Muscle of back (tissue), 11 donors: ENCODE data around the gene OTX1. TPM values are rescaled to one million over a fixed set of nuclear protein-coding genes. Genes with fewer than 3 reads are reported as not detected.

Source experiments
- DNase-seq, 3 donors: peaks; one replicate each; pipeline versions ENCODE4 v3.0.0 to v3.0.0-alpha.2; 2013
- polyA plus RNA-seq, 10 donors: library from polyadenylated mRNA; unstranded; fragments of 120-200 nt; gene quantifications; one replicate each; pipeline ENCODE4 v1.2.1, GENCODE V29; 2013; ENCODE audit not compliant: insufficient read length in 10 of 10

Gene OTX1
- polyA plus RNA-seq, 10 donors: 0.95 to 1.3 TPM; not detected in 8

DNA sequence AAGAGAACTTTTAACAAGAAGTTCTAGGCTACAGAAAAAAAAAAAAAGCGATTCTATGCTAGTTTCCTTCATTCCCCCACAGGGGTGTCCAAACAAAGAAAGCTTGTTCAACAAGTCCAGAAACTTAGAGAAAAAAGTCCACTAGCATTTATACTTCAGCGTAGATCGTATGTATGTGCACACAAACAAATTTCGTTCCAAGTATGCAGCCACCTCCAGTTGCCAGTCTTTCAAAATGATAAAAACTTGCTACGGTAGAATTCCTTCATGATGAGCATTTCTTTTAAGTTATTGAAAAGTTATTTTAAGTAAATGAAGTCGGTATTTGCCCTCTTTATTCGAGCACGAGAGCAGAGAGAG lies 3.7 kb upstream of the OTX1 start:
- no peak for DNase-seq

DNA sequence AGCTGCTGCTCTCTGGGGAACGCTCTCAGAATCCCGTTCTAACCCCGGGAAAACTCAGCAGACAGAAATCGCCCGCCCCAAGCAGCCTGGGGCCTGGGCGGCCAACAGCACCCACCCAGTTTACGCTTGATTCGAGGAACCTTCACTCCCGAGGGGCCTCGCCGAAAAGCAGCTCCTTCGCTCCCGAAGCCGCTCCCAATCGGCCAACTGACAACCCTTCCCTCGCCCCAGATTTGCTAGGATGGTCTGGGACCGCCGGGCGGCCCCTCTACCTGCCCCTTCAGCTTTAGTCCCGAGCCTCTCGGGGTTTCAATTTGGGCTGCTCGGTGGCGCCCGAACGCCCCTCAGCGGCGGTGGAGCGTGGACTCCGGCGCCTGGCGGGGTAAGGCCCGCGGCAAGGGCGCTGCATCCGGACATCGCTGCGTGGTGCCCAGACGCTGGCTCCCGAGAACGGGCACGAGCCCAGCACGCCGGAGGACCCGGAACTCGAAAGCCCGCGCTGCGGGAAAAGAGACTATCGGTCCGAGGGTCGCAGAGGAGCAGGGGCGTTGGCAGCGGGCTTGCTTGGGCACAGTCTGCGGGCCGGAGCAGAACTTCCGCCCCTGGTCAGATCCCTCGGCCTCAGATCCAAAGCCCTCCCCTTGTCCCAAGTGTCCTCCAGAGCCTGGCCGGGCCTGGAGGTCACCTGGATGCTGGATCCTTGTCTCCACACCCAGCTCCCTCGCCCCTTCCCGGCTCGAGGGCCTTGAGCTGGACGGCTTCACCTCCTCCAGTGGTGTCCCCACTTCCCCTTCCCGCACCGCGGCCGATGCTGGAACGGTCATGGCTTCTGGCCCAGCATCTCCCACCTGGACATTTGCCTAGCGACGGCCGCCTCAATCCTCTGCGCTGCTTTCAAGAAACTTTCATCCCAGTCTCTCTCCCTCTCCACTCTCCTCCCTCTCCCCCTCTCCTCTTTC lies 3.0 kb upstream of the OTX1 start:
- DNase-seq: peak in 1 of 3 donors; percentile 66

DNA sequence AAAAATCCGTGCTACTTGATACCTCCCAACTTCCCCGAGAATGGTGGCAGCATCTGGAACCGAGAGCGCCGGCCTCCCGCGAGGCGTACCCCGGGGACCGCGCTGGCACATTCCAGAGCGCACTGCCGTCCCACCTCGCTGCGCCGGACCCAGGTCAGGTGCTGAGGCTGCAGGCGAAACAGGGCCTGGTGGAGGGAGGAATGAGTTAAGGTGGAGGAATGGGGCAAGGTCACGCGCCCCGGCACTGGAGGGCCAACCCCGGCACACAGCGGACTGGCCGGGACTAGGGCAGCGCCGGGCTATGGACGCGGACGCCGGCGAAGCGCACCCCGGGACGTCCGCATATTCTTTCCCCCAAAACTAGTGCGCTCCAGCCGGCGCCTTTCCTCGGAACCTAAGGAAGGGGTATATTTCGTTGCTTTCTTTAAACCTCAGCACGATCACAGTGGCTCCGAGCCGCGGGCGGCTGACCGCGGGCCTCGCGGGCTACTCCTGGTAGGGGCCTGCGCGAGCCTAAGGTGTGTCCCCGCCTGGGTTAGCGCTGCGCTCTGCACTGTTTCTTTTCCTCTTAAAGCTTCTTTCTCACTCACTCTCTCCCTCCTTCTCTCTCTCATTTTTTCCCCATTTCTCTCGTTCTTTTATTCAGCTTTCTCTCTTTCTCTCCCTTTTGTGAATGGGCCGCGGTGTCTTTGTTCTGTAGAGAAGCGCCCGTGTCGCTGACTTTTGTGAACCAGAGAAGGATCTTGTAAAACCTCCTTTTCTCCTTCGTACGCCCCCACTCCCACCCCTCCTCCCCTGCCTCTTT lies 2.1 kb upstream of the OTX1 start:
- DNase-seq: peak in 1 of 3 donors; percentile 87

DNA sequence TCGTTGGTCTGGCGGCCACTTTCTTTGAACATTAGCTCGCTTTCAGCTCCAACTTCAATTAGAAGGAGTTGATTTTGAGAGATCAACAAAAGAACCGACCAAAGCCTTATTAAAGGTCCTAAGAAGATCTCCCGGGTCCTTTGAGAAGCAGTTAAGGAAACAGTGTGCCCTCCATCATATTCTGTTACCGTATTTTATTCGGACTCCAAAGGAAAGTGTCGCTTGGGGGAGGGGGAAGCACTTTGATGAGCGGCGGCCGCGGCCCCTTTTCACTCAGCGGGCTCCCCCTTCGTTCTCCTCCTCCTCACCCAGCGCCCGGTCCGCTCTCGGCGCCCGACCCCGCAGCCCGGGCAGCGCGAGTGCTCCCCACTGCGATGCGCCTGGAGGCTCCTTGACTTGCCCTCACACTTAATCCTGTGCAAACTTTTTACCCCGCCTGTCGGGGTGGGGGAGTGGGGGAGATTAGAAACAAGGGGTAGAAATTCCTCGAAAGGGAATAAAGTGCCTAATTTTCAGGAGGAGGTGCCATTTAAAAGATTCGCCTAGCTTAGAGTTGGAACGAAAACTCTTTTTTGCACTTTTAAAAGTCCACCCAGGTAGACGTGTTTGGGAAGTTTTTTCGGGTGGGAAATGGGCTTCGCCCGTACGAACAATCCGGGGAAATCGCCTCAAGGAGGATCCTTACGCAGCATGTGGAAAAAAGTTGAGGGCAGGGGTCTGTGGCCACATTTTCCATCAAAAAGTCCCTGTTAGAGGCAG lies 1.2 kb upstream of the OTX1 start:
- DNase-seq: peak in 1 of 3 donors; percentile 74

DNA sequence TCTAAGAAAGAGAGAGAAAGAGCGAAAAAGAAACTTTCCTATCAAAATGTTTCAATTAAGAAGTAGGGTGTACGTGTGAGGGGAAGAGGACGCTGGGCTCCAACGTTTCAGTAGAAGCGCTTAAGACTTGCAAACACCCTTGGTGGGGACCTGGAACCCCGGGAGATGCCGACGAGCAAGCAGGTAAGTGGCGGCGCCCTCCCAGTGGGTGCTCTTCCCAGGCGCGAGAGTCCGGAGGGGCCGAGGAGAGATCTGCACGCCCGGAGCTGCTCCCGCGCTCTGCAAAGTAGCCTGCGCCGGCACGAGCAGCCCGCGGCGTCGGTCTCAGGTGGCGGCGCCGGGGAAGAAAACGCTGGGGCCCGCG lies 678 bp upstream of the OTX1 start:
- DNase-seq: no peak

DNA sequence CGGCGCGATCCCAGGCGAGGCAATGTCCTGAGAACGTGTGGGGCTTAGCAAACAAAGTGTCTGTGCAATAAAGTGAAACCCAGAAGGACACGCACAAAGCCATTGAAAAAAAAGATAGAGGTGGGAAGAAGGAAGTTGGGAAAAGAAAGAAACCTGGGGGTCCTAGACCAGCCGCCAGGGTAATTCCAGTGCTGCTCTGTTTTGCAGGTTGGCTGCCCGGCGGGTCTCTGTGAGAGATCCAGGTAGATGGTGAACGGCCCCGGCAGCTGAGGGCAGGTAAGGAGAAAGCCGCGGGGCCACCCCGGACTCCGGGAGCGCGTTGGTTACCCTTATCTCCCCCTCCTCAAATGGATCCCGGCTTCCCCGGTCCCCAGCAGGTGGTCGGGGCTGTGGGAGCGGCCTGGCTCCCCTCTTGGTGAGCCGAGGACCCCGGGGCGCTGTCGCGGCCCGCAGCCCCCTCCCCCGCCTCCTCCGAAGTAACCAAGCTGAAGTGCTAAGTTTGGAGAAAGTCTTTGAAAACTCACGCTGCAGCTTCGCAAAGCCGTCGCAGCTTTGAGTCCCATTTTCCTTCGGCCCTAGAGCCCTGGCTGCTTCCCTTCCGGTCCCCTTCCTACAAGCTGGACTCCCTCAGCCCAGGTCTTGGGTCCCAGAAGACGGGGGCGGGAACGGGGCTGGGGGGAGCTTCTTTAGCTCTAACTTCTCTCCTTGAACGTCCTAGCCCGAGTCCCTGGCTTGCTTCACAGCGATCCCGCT lies 588 bp downstream of the OTX1 start:
- peak in 1 of 3 donors; percentile 36 for DNase-seq

DNA sequence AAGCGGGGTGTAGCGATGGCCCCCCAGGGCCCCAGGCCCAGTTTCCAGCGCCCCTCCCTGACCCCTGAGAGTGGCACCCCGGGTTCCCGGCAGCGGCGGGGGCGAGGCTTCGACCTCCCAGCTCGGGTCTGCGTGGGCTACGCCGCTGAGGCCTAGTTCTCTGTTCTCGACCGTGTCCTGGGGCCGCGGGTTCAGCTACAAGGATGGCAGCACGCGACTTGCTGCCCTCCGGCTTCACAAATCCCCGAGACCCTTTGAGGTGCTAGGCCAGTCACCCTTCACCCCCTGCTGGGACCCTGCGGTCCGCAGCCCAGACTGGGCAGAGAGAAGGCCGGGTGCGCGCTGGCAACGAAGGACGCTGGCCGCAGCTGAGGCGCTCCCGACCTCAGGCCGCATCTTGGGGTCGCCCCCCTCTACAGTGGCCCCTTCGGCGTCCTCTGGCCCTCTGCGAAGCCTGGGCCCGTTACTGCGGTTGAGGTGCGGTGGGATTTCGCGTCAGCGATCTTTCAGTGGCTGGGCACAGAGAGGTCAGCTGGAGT lies 1.2 kb downstream of the OTX1 start:
- no peak for DNase-seq

DNA sequence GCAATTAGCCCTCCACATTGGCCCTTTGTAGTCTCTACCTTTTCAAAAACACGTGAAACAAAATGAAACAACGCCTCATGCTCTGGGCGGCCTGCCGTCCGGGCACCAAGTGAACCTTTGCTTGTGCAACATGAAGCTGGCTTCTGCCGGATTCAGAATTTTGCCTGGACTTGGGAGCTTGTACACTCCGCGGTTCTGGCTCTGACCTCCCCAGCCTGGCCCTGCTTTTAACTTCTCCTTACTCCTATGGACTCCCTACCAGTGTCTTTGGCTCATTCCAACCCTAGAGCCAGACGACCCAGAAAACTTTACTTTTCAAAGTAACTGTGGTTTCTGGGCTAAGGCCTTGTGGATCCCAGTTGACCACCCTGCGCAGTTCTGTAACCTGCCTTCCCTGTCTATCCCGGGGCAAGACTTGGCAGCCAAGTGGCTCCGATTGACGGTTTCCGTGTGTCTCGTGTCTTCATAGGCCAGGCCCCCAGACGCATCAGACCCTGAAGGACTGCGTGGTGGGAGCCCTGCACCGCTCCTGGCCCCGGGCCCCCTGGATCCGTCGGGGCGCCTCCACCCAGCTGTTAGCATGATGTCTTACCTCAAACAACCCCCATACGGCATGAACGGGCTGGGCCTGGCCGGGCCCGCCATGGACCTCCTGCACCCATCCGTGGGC lies 1.9 kb downstream of the OTX1 start:
- no peak for DNase-seq

DNA sequence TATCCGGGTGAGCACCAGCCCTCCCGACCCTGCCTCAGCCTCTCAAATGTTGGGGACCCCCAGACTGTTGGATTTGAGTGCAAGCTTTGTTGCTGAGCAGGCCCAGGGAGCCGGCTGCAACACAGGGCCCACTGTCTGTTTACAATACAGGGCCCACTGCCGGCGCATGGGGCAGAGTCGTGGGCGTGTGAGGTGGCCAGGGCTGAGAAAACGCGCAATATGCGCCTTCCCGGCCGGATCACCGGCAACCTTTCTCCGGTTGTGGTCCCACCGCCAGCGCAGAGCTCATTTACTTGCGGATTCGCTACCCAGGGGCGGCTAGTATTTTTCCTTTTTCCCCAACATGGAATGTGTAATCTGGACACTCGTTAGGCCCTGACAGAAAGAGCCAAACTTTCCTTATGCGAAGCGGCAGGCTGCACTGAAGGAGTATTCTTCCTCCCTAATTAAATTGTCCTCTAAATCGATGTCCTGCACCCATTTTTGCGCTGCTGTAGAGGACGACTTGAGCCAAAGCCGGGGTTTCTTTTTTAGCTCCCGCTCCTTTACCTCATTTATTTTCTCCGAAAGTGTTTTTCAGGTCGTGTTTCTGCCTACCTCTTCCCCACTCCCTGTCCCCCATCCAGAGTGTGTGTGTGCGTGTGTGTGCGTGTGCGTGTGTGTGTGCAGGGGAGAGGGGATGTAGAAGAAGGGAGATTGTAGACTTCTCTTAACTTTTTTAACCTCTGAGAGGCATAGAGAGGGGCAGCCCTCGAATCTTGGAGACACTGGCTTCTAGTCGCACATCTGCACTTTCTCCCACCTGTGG lies 2.7 kb downstream of the OTX1 start:
- peak in 1 of 3 donors; percentile 30 for DNase-seq

DNA sequence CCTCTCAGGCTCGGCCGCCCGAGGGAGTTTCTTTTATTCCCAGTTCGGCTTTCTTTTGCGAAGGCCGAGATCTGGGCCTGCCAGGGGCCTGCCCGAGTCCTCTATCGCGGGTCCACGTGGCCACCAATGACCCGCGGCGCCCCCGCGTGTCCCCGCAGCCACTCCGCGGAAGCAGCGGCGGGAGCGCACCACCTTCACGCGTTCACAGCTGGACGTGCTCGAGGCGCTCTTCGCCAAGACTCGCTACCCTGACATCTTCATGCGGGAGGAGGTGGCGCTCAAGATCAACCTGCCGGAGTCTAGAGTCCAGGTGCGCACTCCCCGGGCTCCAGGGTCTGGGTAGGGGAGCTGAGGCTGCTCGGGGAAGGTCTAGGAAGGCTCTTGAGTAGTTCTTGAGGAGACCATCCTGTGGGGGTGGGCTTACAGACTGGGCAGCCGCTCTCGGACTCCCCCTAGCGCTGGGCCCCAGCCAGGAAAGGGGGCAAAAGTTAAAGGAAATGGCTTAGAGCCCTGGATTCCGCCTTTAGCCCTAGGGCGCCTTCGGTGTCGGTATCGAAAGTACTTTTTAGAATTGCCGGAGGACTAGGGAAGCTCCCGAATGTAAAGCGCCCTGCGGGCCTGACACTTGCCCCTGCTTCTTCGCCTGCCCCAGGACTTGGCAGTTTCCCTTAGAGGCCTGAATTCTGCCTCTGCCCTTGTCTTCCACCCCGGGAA lies 3.4 kb downstream of the OTX1 start:
- DNase-seq: peak in 1 of 3 donors; percentile 44

DNA sequence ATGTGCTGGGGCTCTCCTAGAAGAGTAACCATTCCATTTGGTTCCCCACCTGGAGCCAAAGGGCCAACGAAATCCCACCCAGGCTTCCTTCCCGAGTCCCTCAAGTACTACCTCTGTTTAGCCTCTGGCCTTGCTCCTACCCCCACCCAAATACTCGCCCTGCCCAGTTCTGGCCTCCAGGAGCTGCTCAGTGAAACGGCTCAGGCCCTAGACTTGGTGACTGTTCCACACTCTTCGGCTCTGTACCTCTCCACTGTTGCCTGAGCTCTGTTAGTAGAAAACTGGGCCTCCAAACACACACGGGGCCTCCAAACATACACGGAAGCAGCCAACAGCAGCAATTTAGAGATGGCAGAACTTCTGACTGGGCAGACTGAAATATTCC lies 4.2 kb downstream of the OTX1 start:
- DNase-seq: peak in 1 of 3 donors; percentile 53

DNA sequence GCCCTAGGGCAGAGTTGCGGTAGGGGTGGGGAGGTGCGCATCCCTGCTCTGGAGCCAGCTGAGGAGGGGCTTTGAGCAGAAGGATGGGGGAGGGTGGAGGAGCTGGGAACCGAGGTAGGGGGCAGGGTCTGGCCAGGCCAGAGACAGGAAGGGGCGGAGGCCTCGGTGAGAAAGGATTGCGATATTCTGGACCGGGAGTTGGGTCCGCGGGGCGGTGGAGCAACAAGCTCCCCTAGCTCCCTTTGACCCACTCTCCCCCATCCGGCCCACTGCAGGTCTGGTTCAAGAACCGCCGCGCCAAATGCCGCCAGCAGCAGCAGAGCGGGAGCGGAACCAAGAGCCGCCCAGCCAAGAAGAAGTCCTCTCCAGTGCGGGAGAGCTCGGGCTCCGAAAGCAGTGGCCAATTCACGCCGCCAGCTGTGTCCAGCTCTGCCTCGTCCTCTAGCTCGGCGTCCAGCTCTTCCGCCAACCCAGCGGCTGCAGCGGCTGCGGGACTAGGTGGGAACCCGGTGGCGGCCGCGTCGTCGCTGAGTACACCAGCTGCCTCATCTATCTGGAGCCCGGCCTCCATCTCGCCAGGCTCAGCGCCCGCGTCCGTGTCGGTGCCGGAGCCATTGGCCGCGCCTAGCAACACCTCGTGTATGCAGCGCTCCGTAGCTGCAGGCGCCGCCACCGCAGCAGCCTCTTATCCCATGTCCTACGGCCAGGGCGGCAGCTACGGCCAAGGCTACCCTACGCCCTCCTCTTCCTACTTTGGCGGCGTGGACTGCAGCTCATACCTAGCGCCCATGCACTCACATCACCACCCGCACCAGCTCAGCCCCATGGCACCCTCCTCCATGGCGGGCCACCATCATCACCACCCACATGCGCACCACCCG lies 4.8 kb downstream of the OTX1 start:
- peak in 1 of 3 donors; percentile 75 for DNase-seq

DNA sequence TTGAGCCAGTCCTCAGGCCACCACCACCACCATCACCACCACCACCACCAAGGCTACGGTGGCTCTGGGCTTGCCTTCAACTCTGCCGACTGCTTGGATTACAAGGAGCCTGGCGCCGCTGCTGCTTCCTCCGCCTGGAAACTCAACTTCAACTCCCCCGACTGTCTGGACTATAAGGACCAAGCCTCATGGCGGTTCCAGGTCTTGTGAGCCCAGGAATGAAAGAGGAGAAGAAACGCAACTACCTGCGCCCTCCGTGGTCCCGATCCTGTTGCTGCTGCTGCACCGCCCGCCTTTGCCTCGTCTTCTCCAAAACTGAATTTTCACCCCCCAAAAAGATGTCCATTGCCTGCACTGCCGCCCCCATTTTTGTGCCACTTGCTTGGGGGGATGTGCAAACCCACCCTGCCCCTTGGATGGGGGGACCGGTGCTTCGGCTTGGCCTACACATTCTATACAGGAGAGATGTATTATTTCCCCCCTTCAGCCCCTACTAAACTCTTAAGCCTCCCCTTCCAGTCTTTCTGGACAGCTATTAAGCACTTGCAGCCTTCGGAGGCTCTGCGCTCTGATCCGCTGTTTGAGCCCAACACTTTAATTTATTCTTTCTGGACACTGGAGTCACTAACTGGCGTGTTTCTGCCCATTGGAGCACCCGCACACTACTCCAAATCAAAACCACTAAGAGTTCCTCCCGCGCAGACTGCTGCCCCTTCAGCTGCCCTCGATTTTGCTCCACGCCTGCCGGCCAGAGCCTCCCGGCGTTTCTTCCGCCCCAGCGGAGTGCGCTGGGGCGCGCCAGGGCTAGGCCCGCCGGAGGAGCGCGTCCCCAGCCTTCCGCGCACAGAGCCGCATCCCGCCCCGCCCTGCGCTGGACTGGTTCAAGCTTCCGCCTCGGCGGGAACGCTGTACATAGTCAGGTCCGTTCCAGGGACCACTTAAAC lies 5.7 kb downstream of the OTX1 start:
- peak in 1 of 3 donors; percentile 76 for DNase-seq

DNA sequence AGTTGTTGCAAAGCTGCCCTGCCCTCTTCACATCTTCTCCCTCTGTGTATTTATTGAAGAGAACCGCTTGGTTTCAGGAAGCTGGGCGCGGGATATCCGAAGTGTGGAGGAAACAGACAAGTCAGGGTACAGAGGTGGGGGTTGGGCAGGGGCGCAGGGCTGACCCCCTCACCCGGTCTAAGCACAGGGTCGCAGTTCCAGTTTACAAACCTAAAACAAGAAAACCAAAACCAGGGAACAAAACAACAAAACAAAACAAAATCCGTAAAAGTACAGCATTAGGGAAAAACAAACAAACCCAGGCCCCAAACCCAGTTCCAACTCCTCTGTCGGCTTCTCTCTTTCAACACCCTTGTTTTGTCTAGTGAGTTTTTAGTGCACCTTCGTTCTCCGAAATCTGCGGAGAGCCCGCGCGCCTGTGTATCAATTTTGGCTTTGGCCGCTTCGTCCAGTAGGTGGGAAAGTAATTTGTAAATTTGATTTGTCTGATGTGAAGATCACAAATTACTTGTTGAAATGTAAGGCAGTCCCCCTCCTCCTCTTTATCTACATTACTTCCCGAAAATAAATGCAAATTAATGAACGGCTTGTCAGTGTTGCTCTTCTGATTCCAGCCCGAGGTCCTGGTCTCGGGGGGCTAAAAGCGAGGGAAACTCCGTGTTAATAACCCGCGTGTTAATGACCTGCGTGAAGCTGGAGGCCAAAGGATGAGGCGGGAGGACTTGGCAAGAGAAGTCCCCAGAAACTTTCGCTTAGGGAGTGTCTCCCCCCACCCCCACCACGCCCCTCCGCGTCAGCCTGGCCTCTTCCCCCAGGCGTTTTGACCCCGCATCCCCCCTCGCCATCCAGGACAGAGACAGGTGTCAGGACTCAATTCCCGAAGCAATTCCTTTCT lies 6.9 kb downstream of the OTX1 start:
- peak in 1 of 3 donors; percentile 70 for DNase-seq

DNA sequence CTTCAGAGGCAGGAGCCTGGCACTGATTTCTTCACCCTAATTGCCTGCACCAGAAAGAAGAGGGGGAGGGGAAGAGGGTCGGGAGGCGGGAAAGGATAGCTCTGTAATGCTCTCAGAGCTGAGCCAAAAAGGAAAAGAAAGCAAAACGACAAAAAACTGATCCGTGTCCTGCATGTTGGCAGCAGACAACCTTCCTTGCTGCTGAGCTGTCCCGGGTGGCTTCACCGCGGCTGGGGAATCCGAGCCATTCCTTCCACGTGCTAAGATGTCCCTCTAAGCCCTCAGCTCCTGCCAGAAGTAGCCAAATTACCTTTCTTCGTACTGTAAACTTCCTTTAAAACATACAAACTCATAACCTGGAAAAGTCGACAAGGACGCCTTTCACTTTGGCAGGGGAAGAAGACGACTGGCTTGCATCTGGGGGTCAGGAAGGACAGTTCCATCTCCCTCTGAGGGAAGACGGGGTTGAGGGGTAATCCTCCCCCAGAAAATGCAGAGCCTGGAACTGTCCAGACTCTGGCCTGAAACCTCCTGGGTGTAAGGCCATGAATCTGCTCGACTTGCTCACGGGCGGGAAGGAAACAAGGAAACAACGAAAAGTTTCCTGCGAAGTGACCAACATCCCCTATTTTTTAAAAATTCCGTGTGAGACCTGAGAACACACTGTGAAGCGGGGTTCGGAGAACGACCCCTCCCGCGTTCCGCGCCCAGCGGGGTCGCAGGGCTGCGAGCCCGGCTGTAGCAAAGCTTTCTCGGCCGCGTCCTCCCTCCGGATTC lies 7.7 kb downstream of the OTX1 start:
- DNase-seq: peak in 1 of 3 donors; percentile 90
